Activated CD8-positive, alpha-beta memory T cell treated with anti-CD3 and anti-CD28 coated beads, Interleukin-2, amount 10 ng/mL, durations not matched to agents 7 days and 5 days (primary cell): ENCODE data around the gene CDRT15. TPM values are rescaled to one million over a fixed set of nuclear protein-coding genes. Genes with fewer than 3 reads are reported as not detected.
"Not testable (repeated sequence)": the region's sequence is repeated elsewhere in the genome, so short reads cannot be mapped to it uniquely, and the experiment has no call there.

Experiments
- ATAC-seq: fragments of 150-1000 bp; cut with Tn5 transposase; one replicate; pipeline ENCODE4 v1.10.0; 2021; ENCODE audit warnings: moderate library complexity
- CTCF ChIA-PET: fragments of 350-600 bp; sonication (Branson Sonifier 250); formaldehyde crosslinking; loops from one replicate; lab custom pipeline; 2021; ENCODE audit warnings: antibody characterized with exemption; lab: Charles Lee
- DNase-seq: peaks from one replicate; pipeline ENCODE4 v3.0.0-alpha.2; 2020
- H3K27ac Mint-ChIP-seq: one replicate; pipeline ENCODE4 v1.8.0; 2021; ENCODE audit warnings: mild to moderate bottlenecking, mixed read lengths
- H3K27me3 Mint-ChIP-seq: one replicate; pipeline ENCODE4 v1.8.0; 2021; ENCODE audit warnings: mixed read lengths
- H3K36me3 Mint-ChIP-seq: one replicate; pipeline ENCODE4 v1.8.0; 2021; ENCODE audit warnings: mild to moderate bottlenecking, mixed read lengths
- H3K4me1 Mint-ChIP-seq: one replicate; pipeline ENCODE4 v1.8.0; 2021; ENCODE audit warnings: mixed read lengths
- H3K4me3 Mint-ChIP-seq: one replicate; pipeline ENCODE4 v1.8.0; 2021; ENCODE audit warnings: mild to moderate bottlenecking, moderate library complexity, mixed read lengths
- H3K9me3 Mint-ChIP-seq: one replicate; pipeline ENCODE4 v1.8.0; 2022; ENCODE audit warnings: low read depth, mixed read lengths
- total RNA-seq, 2 experiments: library from RNA; stranded (reverse); gene quantifications; one replicate each; pipeline ENCODE4 v1.2.3, GENCODE V29; 2021

The CDRT15 gene
- total RNA-seq, 2 experiments from 2014 or later, result not detected

DNA sequence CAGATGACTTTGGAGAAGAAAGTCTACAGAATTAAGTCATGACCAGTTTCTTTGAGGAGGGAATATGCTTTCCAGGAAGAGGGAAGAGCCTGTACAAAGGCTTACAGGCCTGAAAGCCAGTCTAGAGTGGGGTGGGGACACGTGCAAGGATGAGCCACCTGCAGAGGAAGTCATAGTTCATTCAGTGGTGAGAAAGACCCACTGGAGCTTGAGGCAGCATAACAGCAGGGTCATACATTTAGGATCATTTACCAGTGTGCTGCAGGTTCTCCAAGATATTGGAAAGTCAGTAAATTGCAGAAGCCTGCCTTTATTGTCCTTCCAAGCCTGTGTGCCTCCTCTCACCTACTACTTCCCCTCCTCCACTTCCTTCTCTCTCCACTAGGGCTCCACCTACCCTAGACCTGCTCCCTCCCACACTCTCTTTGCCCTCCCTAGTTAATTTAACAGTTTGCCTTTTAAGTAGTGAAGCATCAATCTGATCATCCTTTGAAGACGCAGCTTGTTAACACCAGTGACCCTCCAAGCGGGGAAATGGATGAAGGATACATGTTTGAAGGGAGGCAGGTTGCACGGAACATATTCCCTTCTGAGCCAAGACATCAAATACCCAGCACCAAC, 40.2 kb downstream of the CDRT15 start:
- DNase-seq, result no peak
- Mint-ChIP-seq H3K9me3 (no peaks in the 10 kb centered on the region), H3K27ac (peak overlapping the region; percentile 86), H3K4me1 (peaks cover 84% of the 10 kb centered on the region), H3K4me3 (peak overlapping the region; percentile 14), H3K36me3 (peaks cover 29% of the 10 kb centered on the region), H3K27me3 (no peaks in the 10 kb centered on the region)
- CTCF ChIA-PET, result interaction anchor here (0.9 to 1.6 kb wide), 4 partner anchors 9 to 106 kb away, joined by 3 to 6 read pairs (median 4); no protein-coding TSS in a partner anchor
- peak; percentile 38 for ATAC-seq

DNA sequence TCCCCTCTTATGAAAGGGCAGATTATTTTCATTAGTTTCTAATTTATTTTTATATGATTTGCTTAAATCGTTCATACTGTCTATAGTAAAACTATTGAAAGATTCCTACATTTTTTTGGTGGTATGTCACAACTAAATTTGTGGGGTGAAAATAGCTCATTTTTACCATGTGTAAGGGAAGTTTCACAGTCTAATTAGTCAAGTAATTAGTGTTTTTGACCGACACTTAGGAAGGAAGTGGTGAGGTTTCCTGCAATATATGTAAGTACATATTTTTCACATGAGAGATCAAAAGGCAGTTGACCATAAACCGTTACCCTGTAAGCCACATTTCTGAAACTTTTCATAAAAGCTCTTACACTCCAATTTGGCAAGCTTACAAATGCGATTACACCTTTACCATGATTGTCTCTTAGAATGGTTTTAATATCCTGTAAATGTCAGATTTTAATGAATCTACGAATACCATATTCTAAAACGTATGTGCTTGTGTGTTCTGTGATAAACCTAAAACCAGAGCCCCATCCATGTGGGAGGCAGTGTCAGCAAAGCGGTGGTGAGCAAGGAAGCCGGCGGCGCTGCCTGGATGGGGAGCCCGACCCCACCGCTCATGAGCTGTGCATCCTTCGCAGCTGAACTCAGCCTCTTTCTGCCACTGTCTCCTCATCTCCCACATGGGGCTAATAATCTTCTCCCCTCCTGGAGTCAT, 43.9 kb downstream of the CDRT15 start:
- H3K4me3 Mint-ChIP-seq, result peak overlapping the region; percentile 48
- DNase-seq (peak; percentile 54), ATAC-seq (peak; percentile 43)
- peaks cover 62% of the 10 kb centered on the region for H3K4me1 Mint-ChIP-seq
- peaks cover 26% of the 10 kb centered on the region for H3K36me3 Mint-ChIP-seq
- H3K9me3 Mint-ChIP-seq, CTCF ChIA-PET, H3K27me3 Mint-ChIP-seq: not testable (repeated sequence)
- peak overlapping the region; percentile 89 for H3K27ac Mint-ChIP-seq

DNA sequence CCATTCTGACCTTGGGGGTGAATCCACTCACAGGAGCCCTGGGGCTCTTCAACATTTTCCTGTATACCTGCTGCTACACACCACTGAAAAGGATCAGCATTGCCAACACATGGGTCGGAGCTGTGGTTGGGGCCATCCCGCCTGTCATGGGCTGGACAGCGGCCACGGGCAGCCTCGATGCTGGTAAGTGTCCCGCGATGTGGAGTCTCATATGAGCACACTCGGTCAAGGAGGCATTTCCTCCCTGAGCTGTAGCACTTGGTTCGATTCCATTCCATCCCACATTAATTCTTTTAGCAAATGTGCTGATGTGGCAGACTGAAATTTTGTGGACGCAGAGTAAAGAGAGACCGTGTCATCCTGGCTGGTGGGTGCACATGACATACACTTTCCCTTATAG, 44.6 kb downstream of the CDRT15 start:
- H3K4me3 Mint-ChIP-seq, result peak overlapping the region; percentile 23

DNA sequence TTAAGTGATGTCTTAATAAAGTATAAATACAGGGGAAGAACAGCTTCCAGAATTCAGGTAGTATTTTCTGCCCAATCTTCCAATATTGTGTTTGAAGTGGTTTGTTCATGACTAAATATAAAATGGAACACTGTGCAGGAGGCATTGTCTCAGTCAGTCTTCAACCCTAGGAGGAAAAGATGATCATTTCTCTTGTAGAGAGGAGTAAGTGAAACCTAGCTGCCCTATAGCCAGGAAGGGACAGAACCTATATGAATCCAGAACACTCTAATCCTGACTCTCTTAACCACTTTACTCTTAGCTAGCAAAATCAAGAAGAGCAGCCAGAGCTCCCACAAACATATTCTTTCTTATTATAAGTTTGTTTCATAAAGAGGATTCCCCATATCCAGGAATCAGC, 45.2 kb downstream of the CDRT15 start:
- CTCF ChIA-PET, H3K4me3 Mint-ChIP-seq, DNase-seq, H3K27ac Mint-ChIP-seq, H3K9me3 Mint-ChIP-seq, ATAC-seq, H3K27me3 Mint-ChIP-seq: not testable (repeated sequence)
- H3K4me1 Mint-ChIP-seq, result peaks cover 50% of the 10 kb centered on the region
- peaks cover 22% of the 10 kb centered on the region for H3K36me3 Mint-ChIP-seq

More for the DNA sequence above, 44.6 kb downstream of the CDRT15 start:
- Mint-ChIP-seq H3K36me3 (peaks cover 26% of the 10 kb centered on the region), H3K4me1 (peaks cover 55% of the 10 kb centered on the region), H3K27ac (peak overlapping the region; percentile 72)
- H3K9me3 Mint-ChIP-seq, ATAC-seq, H3K27me3 Mint-ChIP-seq, DNase-seq, CTCF ChIA-PET: not testable (repeated sequence)

DNA sequence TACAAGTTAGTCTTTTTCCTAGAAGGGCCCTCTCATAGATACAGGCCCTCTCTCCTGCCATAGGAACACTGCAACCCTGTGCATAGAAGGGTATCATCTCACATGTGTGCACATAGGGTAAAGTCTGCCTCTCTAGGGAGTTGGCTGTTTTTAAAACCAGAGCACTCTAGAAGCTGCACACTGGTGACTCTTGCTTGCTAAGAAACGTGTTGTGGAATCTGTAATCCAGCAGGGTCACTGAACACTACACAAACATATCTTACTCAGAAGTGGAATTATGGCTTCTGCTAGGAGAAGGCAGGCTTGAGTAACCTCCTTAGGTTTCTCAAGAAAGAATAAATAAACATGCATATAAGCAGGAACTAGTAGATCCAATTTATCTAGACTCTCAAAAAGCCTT, 45.9 kb downstream of the CDRT15 start:
- H3K4me3 Mint-ChIP-seq, H3K27me3 Mint-ChIP-seq, ATAC-seq, H3K27ac Mint-ChIP-seq, CTCF ChIA-PET, H3K9me3 Mint-ChIP-seq, DNase-seq: not testable (repeated sequence)
- Mint-ChIP-seq H3K36me3 (peaks cover 22% of the 10 kb centered on the region), H3K4me1 (peaks cover 43% of the 10 kb centered on the region)

DNA sequence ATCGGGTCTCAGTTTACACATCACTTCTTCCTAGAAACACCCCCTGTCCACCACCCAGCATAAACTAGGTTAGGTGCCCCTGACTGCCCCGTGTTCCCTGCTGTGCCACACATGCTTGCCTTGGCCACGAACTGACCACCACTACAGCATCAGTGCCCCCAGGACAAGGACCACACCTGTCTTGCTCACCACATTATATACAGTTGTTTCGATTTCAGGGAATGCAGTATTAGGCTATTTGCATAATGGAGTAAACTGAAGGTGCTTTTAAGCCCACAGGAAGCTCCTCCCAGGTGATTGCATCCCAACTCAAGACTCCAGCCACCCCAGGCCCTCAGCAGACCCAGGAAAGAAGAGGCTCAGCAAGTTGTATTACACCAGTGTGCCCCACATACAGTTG, 50.2 kb downstream of the CDRT15 start:
- ATAC-seq, result not testable (repeated sequence)

More for the DNA sequence above, 50.2 kb downstream of the CDRT15 start:
- DNase-seq, H3K27me3 Mint-ChIP-seq, H3K27ac Mint-ChIP-seq, H3K4me3 Mint-ChIP-seq, CTCF ChIA-PET, H3K9me3 Mint-ChIP-seq: not testable (repeated sequence)
- Mint-ChIP-seq H3K4me1 (peaks cover 16% of the 10 kb centered on the region), H3K36me3 (peaks cover 16% of the 10 kb centered on the region)

Other genes with a start within 250 kb of the CDRT15 start
- gene COX10, start 167.4 kb downstream of the CDRT15 start, total RNA-seq, result 10 to 100 TPM; 20.3 to 29.7 TPM
- gene HS3ST3B1, start 64.2 kb upstream of the CDRT15 start, total RNA-seq, result 10 to 100 TPM in 1 of 2 experiments, 1 to 10 TPM in 1; 6.9 to 24.9 TPM